Sigmoid colon (tissue), 7 donors: ENCODE data around the gene XPO6. TPM values are rescaled to one million over a fixed set of nuclear protein-coding genes. Genes with fewer than 3 reads are reported as not detected.

Experiments used
- DNase-seq: peaks from one replicate; pipeline ENCODE4 v3.0.0-alpha.2; 2019
- H3K27ac ChIP-seq, 4 donors: fragments of 200-600 bp; sonication (generic); one replicate each; pipeline ENCODE4 v1.5.1; 2016 to 2019; ENCODE audit warnings: mild to moderate bottlenecking in 1 of 4
- H3K27me3 ChIP-seq, 3 donors: fragments of 200-600 bp; sonication (generic); one replicate each; pipeline ENCODE4 v1.5.1; 2019; ENCODE audit warnings: mild to moderate bottlenecking in 1 of 3
- H3K36me3 ChIP-seq, 4 donors: fragments of 200-600 bp; sonication (generic); one replicate each; pipeline ENCODE4 v1.5.1; 2016 to 2019
- H3K4me1 ChIP-seq, 4 donors: fragments of 200-600 bp; sonication (generic); one replicate each; pipeline ENCODE4 v1.5.1; 2017 to 2019
- H3K4me3 ChIP-seq, 4 donors: fragments of 200-600 bp; sonication (generic); one replicate each; pipeline ENCODE4 v1.5.1; 2017 to 2019; ENCODE audit warnings: mild to moderate bottlenecking in 2 of 4, moderate library complexity in 1 of 4
- H3K9me3 ChIP-seq, 4 donors: fragments of 200-600 bp in 3 of 4; sonication (generic) in 3 of 4; one replicate each; pipeline versions ENCODE4 v1.5.1 to v1.6.1; 2013 to 2019
- CTCF ChIP-seq, 4 experiments: fragments of 450-650 bp in 3 of 4; fragments of 200-600 bp in 1 of 4; IDR thresholded peaks; one replicate each; pipeline ENCODE4 v1.5.1; 2016 to 2019; ENCODE audit warnings: antibody characterized with exemption in 4 of 4, mild to moderate bottlenecking in 3 of 4, moderate library complexity in 2 of 4
- EP300 ChIP-seq, 4 donors: sonication (generic); formaldehyde crosslinking; IDR thresholded peaks; one replicate each; pipeline ENCODE4 v1.6.1; 2017; ENCODE audit warnings: antibody characterized with exemption in 4 of 4
- POLR2A ChIP-seq, 2 donors: fragments of 450-650 bp; IDR thresholded peaks; one replicate each; pipeline ENCODE4 v1.6.1; 2016; ENCODE audit warnings: antibody characterized with exemption in 2 of 2, mild to moderate bottlenecking in 2 of 2, moderate library complexity in 2 of 2
- POLR2AphosphoS5 ChIP-seq, 4 donors: sonication (generic); formaldehyde crosslinking; IDR thresholded peaks; one replicate each; pipeline ENCODE4 v1.6.1; 2017; ENCODE audit warnings: antibody characterized with exemption in 4 of 4
- WGBS, 2 donors: extraction: QIAGEN DNeasy Blood & Tissue Kit; methylation state at CpG; one replicate each; pipeline ENCODE4 v1.1.7; 2013; 5-methylcytosine and 5-hydroxymethylcytosine counted together
- intact Hi-C: fragments of 100-400 bp; cut with DNase I; formaldehyde crosslinking; loops from one replicate; pipeline ENCODE4 v1.15.1; 2023
- polyA plus RNA-seq, 3 donors: library from polyadenylated mRNA; stranded (reverse); fragments of 200-250 nt; gene quantifications; one replicate each; pipeline ENCODE4 v1.2.3, GENCODE V29; 2013
- total RNA-seq, 4 donors: library from RNA; depleted of rRNA; stranded (reverse); fragments of >200 nt; gene quantifications; one replicate each; pipeline ENCODE4 v1.1.0, GENCODE V29; 2016
- donor health status: healthy with polysubstance abuse.
- donor health status: Bipolar disorder and iron deficiency.
- donor health status: healthy.

XPO6 gene
- total and polyA plus RNA-seq, 7 donors: 40.2 to 101 (median 48.9) TPM

- Histone ChIP-seq H3K27ac (no peak overlapping the region), H3K4me3 (no peak overlapping the region), H3K4me1 (no peaks in the 10 kb centered on the region), H3K27me3 (no peaks in the 10 kb centered on the region), H3K36me3 (peaks cover 8 to 93% (median 27%) of the 10 kb centered on the region in 4 donors), H3K9me3 (no peaks in the 10 kb centered on the region)
- DNase-seq: no peak
- intact Hi-C loops: no loop called here
- WGBS, 2 donors: 55 to 82% methylated on average over 7 of the region's 7 CpGs
- TF ChIP-seq POLR2A (IDR thresholded peaks at IDR 0.05): no peak
- TF ChIP-seq EP300 (IDR thresholded peaks at IDR 0.05): no peak
Observed at GRCh38 chr16:28151180-28151579, 60.6 kb downstream of the XPO6 start.

GRCh38 chr16:28149011-28149888 lies 62.5 kb downstream of the XPO6 start:
- TF ChIP-seq POLR2AphosphoS5 (IDR thresholded peaks at IDR 0.05): no peak
- TF ChIP-seq EP300 (IDR thresholded peaks at IDR 0.05): no peak
- TF ChIP-seq CTCF (IDR thresholded peaks at IDR 0.05): no peak
- no peak for TF ChIP-seq POLR2A (IDR thresholded peaks at IDR 0.05)
- Histone ChIP-seq H3K4me1 (no peaks in the 10 kb centered on the region), H3K9me3 (no peaks in the 10 kb centered on the region), H3K27me3 (no peaks in the 10 kb centered on the region), H3K27ac (no peak overlapping the region), H3K36me3 (peaks cover 0 to 96% (median 26%) of the 10 kb centered on the region in 4 donors), H3K4me3 (no peak overlapping the region)
- no peak for DNase-seq
- 81 to 90% methylated on average over 12 of the region's 12 CpGs for WGBS, 2 donors
- intact Hi-C loops: no loop called here

- no peak for DNase-seq
- no peak for TF ChIP-seq EP300 (IDR thresholded peaks at IDR 0.05)
- Histone ChIP-seq H3K4me1 (no peaks in the 10 kb centered on the region), H3K9me3 (no peaks in the 10 kb centered on the region), H3K27me3 (no peaks in the 10 kb centered on the region), H3K27ac (no peak overlapping the region), H3K36me3 (peaks cover 0 to 90% (median 16%) of the 10 kb centered on the region in 4 donors), H3K4me3 (no peak overlapping the region)
- intact Hi-C loops: no loop called here
- WGBS, 2 donors: 89 to 90% methylated on average over 3 of the region's 3 CpGs
Observed at GRCh38 chr16:28146536-28146935, 65.2 kb downstream of the XPO6 start.

- Histone ChIP-seq H3K36me3 (peaks cover 0 to 91% (median 14%) of the 10 kb centered on the region in 4 donors), H3K4me3 (no peak overlapping the region), H3K4me1 (no peaks in the 10 kb centered on the region), H3K9me3 (no peaks in the 10 kb centered on the region), H3K27me3 (no peaks in the 10 kb centered on the region), H3K27ac (no peak overlapping the region)
- intact Hi-C loops: no loop called here
- DNase-seq: no peak
- WGBS, 2 donors: 92% methylated on average over 2 of the region's 2 CpGs
- TF ChIP-seq POLR2A (IDR thresholded peaks at IDR 0.05) (no peak), EP300 (IDR thresholded peaks at IDR 0.05) (no peak), POLR2AphosphoS5 (IDR thresholded peaks at IDR 0.05) (no peak), CTCF (IDR thresholded peaks at IDR 0.05) (no peak)
Observed at GRCh38 chr16:28145796-28146195, 66.0 kb downstream of the XPO6 start.

- TF ChIP-seq CTCF (IDR thresholded peaks at IDR 0.05): no peak
- no peak for TF ChIP-seq EP300 (IDR thresholded peaks at IDR 0.05)
- TF ChIP-seq POLR2A (IDR thresholded peaks at IDR 0.05): no peak
- H3K4me3 ChIP-seq: no peak overlapping the region
- no peaks in the 10 kb centered on the region for H3K9me3 ChIP-seq
- H3K27me3 ChIP-seq: no peaks in the 10 kb centered on the region
- H3K27ac ChIP-seq: no peak overlapping the region
- DNase-seq: no peak
- WGBS, 2 donors: 57 to 73% methylated on average over 5 of the region's 5 CpGs
- no peaks in the 10 kb centered on the region for H3K4me1 ChIP-seq
- intact Hi-C loops: no loop called here
- H3K36me3 ChIP-seq: peaks cover 0 to 52% (median 6%) of the 10 kb centered on the region in 4 donors
Observed at GRCh38 chr16:28140788-28141618, 70.8 kb downstream of the XPO6 start.
